Adrenal gland (tissue), 5 donors: ENCODE data around the gene AMOTL2.

Experiments used
- CTCF ChIP-seq, 6 experiments: fragments of 450-650 bp in 4 of 6; fragments of 200-600 bp in 2 of 6; sonication (generic) in 1 of 6; IDR thresholded peaks; 1 replicate in 5 of 6; 2 replicates in 1 of 6; pipeline versions ENCODE4 v1.5.1 to v1.8.0; 2016 to 2021; ENCODE audit warnings: antibody characterized with exemption in 6 of 6, mild to moderate bottlenecking in 2 of 6, moderate library complexity in 1 of 6
- POLR2A ChIP-seq, 2 donors: fragments of 450-650 bp; IDR thresholded peaks; one replicate each; pipeline ENCODE4 v1.6.1; 2017; ENCODE audit warnings: antibody characterized with exemption in 2 of 2, mild to moderate bottlenecking in 2 of 2, moderate library complexity in 1 of 2
- donor health status: DM: no; HTN: no; CAD: no.

GRCh38 chr3:134345202-134345601 is 29.0 kb downstream of the AMOTL2 start:
- TF ChIP-seq CTCF (IDR thresholded peaks at IDR 0.05) (no peak), POLR2A (IDR thresholded peaks at IDR 0.05) (no peak)
